Chondrocyte (in vitro differentiated cells): ENCODE measurements around the gene UBXN11. TPM values are rescaled to one million over a fixed set of nuclear protein-coding genes. Genes with fewer than 3 reads are reported as not detected.
"Not testable (repeated sequence)": the region's sequence is repeated elsewhere in the genome, so short reads cannot be mapped to it uniquely, and the experiment has no call there.

ENCODE experiments used
- DNase-seq: peaks from one replicate; pipeline ENCODE4 v3.0.0; 2021; ENCODE audit warnings: mixed read lengths, low spot score
- H3K27ac Mint-ChIP-seq: one replicate; pipeline ENCODE4 v1.8.0; 2021; ENCODE audit warnings: mild to moderate bottlenecking, moderate library complexity, mixed read lengths; ENCODE audit not compliant: unreplicated experiment
- H3K27me3 Mint-ChIP-seq: 2 replicates; pipeline ENCODE4 v1.8.0; 2021; ENCODE audit warnings: low read depth, mixed read lengths
- H3K36me3 Mint-ChIP-seq: 2 replicates; pipeline ENCODE4 v1.8.0; 2021; ENCODE audit warnings: low read depth, mixed read lengths
- H3K4me1 Mint-ChIP-seq: 2 replicates; pipeline ENCODE4 v1.8.0; 2021; ENCODE audit warnings: low read depth, mild to moderate bottlenecking, mixed read lengths
- H3K4me3 Mint-ChIP-seq: one replicate; pipeline ENCODE4 v1.8.0; 2021; ENCODE audit warnings: mild to moderate bottlenecking, moderate library complexity, mixed read lengths; ENCODE audit not compliant: unreplicated experiment
- H3K9me3 Mint-ChIP-seq: 2 replicates; pipeline ENCODE4 v1.8.0; 2021; ENCODE audit warnings: low read depth, mixed read lengths
- CTCF ChIP-seq: fragments of 200-600 bp; sonication (generic); IDR thresholded peaks from 2 replicates; pipeline ENCODE4 v1.5.0; 2021; ENCODE audit warnings: antibody characterized with exemption, mild to moderate bottlenecking, moderate library complexity
- total RNA-seq: library from RNA; stranded (reverse); gene quantifications from 3 replicates; pipeline ENCODE4 v1.2.1, GENCODE V29; 2021

Gene UBXN11
- total RNA-seq, 1 donor from 2014 or later, result 8.7 TPM

DNA sequence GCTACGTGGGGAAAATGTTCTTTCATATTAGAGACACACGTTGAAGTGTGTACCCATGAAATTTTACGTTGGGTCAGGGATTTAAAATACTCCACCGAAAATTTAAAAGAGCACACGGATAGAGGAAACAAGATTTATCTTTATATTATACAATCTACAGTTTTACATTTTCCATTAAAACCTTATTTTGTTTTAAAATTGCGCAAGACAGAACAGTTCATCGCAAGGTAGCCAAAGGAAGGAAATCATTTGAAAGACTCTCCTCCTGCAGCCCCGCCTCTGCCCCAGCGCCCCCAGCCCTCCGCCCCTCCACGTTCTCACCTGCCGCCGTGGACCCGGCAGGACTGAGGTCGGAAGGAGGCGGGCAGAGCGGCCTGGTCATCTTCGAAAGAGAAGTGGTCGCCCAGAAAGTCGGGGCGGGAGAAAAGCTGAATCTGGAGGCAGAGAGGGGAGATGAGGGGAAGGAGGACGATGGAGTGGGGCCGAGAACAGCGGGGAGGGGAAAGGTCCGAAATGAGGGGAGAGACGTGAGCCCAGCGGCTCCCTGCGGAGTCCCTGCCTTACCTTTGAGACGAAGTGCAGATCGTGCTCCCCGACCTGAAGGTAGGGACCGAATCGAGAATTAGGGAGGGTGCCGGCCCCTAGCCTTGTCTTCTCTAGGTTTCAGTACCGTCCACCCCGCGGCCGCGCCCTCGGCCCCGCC, 29.5 kb upstream of the UBXN11 start:
- peaks cover 8% of the 10 kb centered on the region for H3K27me3 Mint-ChIP-seq
- no peak for DNase-seq
- H3K27ac Mint-ChIP-seq, result no peak overlapping the region
- no peaks in the 10 kb centered on the region for H3K36me3 Mint-ChIP-seq
- peaks cover 12% of the 10 kb centered on the region for H3K4me1 Mint-ChIP-seq
- no peak for TF ChIP-seq CTCF
- H3K9me3 Mint-ChIP-seq, result no peaks in the 10 kb centered on the region
- peak overlapping the region; percentile 74 for H3K4me3 Mint-ChIP-seq

DNA sequence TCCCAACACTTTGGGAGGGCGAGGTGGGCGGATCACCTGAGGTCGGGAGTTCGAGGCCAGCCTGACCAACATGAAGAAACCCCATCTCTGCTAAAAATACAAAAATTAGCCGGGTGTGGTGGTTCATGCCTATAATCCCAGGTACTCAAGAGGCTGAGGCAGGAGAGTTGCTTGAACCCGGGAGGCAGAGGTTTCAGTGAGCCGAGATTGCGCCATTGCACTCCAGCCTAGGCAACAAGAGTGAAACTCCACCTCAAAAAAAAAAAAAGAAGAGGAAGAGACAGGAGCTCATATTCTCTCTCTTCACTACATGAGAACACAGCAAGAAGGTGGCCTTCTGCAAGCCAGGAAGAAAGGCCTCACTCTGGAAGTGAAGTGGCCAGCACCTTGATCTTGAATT, 26.9 kb upstream of the UBXN11 start:
- H3K4me1 Mint-ChIP-seq, result peaks cover 12% of the 10 kb centered on the region
- not testable (repeated sequence) for H3K36me3 Mint-ChIP-seq, DNase-seq, H3K27me3 Mint-ChIP-seq, H3K4me3 Mint-ChIP-seq, H3K27ac Mint-ChIP-seq, H3K9me3 Mint-ChIP-seq

DNA sequence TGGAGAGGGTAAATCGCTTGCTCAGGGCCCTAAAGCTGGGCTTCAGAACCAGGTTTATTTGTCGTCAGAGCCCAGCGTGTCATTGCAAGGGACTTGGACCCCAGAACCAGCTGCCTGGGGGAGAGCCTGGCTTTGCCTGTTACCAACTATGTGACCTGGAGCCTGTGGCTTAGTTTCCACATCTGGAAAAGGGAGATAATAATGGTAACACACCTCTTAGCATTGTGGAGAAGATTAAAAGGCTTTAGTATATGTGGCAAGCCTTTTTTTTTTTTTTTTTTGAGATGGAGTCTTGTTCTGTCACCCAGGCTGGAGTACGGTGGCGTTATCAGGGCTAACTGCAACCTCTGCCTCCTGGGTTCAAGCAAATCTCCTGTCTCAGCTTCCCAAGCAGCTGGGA, 23.8 kb upstream of the UBXN11 start:
- H3K4me3 Mint-ChIP-seq, result no peak overlapping the region
- H3K9me3 Mint-ChIP-seq, result no peaks in the 10 kb centered on the region
- no peak for DNase-seq
- peaks cover 6% of the 10 kb centered on the region for H3K4me1 Mint-ChIP-seq
- H3K36me3 Mint-ChIP-seq, result no peaks in the 10 kb centered on the region
- peaks cover 4% of the 10 kb centered on the region for H3K27me3 Mint-ChIP-seq
- TF ChIP-seq CTCF, result no peak
- H3K27ac Mint-ChIP-seq, result no peak overlapping the region

DNA sequence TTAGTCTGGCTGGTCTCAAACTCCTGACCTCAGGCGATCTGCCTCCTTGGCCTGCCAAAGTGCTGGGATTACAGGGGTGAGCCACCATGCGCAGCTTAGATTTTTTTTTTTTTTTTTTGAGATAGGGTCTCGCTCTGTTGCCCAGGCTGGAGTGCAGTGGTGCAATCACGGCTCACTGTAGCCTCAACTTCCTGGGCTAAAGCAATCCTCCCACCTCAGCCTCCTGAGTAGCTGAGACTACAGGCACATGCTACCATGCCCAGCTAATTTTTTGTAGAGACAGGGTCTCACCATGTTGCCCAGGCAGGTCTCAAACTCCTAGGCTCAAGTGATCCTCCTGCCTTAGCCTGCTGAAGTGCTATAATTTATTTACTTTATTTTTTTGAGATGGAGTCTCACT, 22.9 kb upstream of the UBXN11 start:
- H3K27ac Mint-ChIP-seq, H3K9me3 Mint-ChIP-seq, H3K27me3 Mint-ChIP-seq, H3K36me3 Mint-ChIP-seq, DNase-seq, H3K4me3 Mint-ChIP-seq, H3K4me1 Mint-ChIP-seq: not testable (repeated sequence)

DNA sequence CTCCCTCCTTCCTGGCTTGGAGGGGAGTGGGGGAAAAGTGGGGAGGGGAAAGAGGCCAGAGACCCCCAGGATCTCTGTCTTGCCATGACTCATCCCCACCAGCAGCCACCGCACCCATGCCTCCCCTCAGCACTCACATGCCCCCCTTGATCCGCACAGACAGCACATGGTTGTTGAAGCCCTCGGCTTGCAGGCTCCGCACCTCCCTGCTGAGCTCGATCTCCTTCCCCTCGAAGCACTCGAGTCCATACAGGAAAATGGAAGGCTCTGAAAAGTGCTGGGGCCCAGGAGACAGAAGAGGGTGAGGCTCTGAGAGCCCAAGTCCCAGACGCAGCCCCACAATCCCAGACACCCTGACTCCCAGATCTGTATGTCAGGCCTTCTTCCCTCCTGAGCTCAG, 22.2 kb upstream of the UBXN11 start:
- H3K4me1 Mint-ChIP-seq, result peaks cover 6% of the 10 kb centered on the region
- H3K36me3 Mint-ChIP-seq, result no peaks in the 10 kb centered on the region
- H3K27ac Mint-ChIP-seq, result no peak overlapping the region

DNA sequence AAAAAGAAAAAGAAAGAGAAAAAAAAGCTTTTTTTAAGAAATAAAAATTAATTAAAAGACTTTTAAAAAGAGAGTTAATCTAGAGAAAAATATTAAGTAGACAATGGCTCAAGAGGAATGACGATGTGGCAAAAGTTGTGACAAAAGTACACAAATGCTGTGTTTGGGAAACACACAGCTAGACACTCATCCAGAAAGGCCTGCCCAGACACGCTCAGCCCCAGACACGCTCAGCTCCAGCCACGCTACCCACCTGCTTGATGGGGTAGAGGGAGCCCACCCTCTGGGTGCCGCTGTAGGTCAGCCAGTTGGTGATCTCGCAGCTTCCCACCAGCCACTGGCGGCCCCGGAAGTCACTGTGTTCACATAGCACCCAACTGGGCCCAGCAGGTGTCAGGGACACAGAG, 21.5 kb upstream of the UBXN11 start:
- Mint-ChIP-seq H3K4me3 (no peak overlapping the region), H3K36me3 (no peaks in the 10 kb centered on the region), H3K9me3 (no peaks in the 10 kb centered on the region), H3K27me3 (peaks cover 4% of the 10 kb centered on the region), H3K4me1 (peaks cover 6% of the 10 kb centered on the region), H3K27ac (no peak overlapping the region)
- no peak for DNase-seq
- no peak for TF ChIP-seq CTCF

More for the DNA sequence above, 22.2 kb upstream of the UBXN11 start:
- Mint-ChIP-seq H3K4me3 (no peak overlapping the region), H3K27me3 (peaks cover 4% of the 10 kb centered on the region), H3K9me3 (no peaks in the 10 kb centered on the region)
- no peak for DNase-seq
- TF ChIP-seq CTCF, result no peak
